DOHH2 (cell line): ENCODE results near the gene VPS33B.

Experiments
- EZH2phosphoT487 ChIP-seq: fragments of 200-600 bp; sonication (generic); IDR thresholded peaks from 2 replicates; pipeline ENCODE4 v1.6.1; 2017; ENCODE audit warnings: borderline replicate concordance, mild to moderate bottlenecking, antibody characterized with exemption, low read length, moderate library complexity, mixed read lengths
- TF ChIP-seq, protein P1 (sequence below): fragments of 200-600 bp; sonication (generic); IDR thresholded peaks from one replicate; pipeline ENCODE4 v1.5.1; 2014; ENCODE audit warnings: antibody characterized with exemption, mild to moderate bottlenecking, low read depth, low read length; ENCODE audit not compliant: poor library complexity, severe bottlenecking

DNA sequence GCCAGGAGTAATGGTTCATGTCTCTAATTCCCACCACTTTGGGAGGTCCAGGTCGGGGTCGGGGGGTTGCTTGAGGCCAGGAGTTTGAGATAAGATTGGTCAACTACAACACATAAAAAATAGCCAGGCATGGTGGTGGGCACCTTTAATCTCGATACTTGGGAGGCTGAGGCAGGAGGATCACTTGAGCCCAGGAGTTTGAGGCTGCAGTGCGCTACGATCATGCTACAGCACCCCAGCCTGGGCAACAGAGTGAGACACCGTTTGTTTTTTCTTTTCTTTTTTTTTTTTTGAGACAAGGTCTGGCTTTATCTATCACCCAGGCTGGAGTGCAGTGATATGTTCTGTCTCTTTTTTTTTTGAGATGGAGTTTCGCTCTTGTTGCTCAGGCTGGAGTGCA is 1.3 kb upstream of the VPS33B start:
- TF ChIP-seq, protein P1, sequence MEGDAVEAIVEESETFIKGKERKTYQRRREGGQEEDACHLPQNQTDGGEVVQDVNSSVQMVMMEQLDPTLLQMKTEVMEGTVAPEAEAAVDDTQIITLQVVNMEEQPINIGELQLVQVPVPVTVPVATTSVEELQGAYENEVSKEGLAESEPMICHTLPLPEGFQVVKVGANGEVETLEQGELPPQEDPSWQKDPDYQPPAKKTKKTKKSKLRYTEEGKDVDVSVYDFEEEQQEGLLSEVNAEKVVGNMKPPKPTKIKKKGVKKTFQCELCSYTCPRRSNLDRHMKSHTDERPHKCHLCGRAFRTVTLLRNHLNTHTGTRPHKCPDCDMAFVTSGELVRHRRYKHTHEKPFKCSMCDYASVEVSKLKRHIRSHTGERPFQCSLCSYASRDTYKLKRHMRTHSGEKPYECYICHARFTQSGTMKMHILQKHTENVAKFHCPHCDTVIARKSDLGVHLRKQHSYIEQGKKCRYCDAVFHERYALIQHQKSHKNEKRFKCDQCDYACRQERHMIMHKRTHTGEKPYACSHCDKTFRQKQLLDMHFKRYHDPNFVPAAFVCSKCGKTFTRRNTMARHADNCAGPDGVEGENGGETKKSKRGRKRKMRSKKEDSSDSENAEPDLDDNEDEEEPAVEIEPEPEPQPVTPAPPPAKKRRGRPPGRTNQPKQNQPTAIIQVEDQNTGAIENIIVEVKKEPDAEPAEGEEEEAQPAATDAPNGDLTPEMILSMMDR: no peak
- no peak for TF ChIP-seq EZH2phosphoT487
